ENCODE measurements around the gene GALNS. TPM values are rescaled to one million over a fixed set of nuclear protein-coding genes. Genes with fewer than 3 reads are reported as not detected.

The GALNS gene
- total and polyA plus RNA-seq, 2 of the 8 experiments (the other 6 are each of a cell fraction or from before 2014, with no cell fraction given) = 8.9 to 17.8 TPM

DNA sequence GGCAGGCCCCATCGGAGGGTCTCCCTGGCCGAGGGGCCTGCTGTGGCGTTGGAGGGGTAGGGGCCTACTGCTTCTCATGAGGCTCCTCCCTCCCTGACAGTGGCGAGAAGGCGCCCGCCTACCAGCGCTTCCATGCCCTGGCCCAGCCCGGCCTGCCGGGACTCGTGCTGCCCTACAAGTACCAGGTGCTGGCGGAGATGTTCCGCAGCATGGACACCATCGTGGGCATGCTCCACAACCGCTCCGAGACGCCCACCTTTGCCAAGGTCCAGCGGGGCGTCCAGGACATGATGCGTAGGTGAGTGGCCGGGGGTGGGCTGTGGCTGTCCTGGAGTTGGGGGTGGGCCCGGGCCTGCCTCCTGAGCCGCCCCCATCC, 51.4 kb downstream of the GALNS start:
- Histone ChIP-seq H3K18ac (ENCODE audit: extremely low read depth, low read length) (no peak overlapping the region), H3K4me3 (ENCODE audit: extremely low read depth in 1 of 4, insufficient read depth in 2 of 4, low read depth in 3 of 4, low read length in 4 of 4) (peak overlapping the region in 2 of 4 experiments; percentile 59 to 84; a peak in 3 of 8 replicates), H3K56ac (replicated peaks; ENCODE audit: insufficient read length, low read depth, low read length) (no peak overlapping the region), H3K23ac (ENCODE audit: insufficient read length) (no peak overlapping the region), H3K27ac (ENCODE audit: low read depth, low read length) (no peak overlapping the region), H3K79me2 (ENCODE audit: control insufficient read depth in 1 of 2, insufficient read depth in 2 of 2, low read length in 2 of 2) (peaks cover 0 to 22% of the 10 kb centered on the region in 2 experiments; a peak in 2 of 4 replicates), H3K14ac (ENCODE audit: insufficient read length) (no peak overlapping the region), H3K9me3 (ENCODE audit: insufficient read depth in 2 of 2, low read depth in 1 of 2, low read length in 1 of 2) (no peaks in the 10 kb centered on the region), H2AK5ac (ENCODE audit: low read depth, low read length) (no peak overlapping the region), H4K91ac (replicated peaks; ENCODE audit: insufficient read length, low read length) (no peak overlapping the region), H4K8ac (ENCODE audit: extremely low read depth, insufficient read depth, low read length) (peak overlapping the region; percentile 63), H4K5ac (ENCODE audit: insufficient read length, low read depth, low read length) (no peak overlapping the region), H3K36me3 (ENCODE audit: control insufficient read depth in 2 of 4, insufficient read depth in 4 of 4, low read length in 3 of 4) (peaks cover 36 to 59% (median 47%) of the 10 kb centered on the region in 4 experiments), H2BK12ac (ENCODE audit: low read depth, low read length) (no peak overlapping the region), H3K27me3 (replicated peaks in 1 of 4; ENCODE audit: control insufficient read depth in 3 of 4, extremely low read depth in 1 of 4, insufficient read depth in 3 of 4, low read length in 3 of 4) (no peaks in the 10 kb centered on the region), H4K20me1 (replicated peaks in 1 of 2; ENCODE audit: control insufficient read depth in 1 of 2, insufficient read depth in 2 of 2, low read length in 2 of 2) (peaks cover 30 to 44% of the 10 kb centered on the region in 2 experiments), H2BK120ac (replicated peaks; ENCODE audit: low read depth, low read length) (no peak overlapping the region), H2BK5ac (ENCODE audit: low read depth, low read length) (peak overlapping the region; percentile 60; the same call in 1 of the 2 replicates), H3K4ac (replicated peaks; ENCODE audit: insufficient read length, low read depth, low read length) (no peak overlapping the region), H2AFZ (ENCODE audit: low read length) (no peak overlapping the region), H2BK15ac (ENCODE audit: low read length) (no peak overlapping the region), H3K79me1 (ENCODE audit: low read depth, low read length) (peaks cover 15% of the 10 kb centered on the region), H3K23me2 (ENCODE audit: low read depth, low read length) (peaks cover 7% of the 10 kb centered on the region; the same call in 1 of the 2 replicates), H3K9ac (replicated peaks in 1 of 4; ENCODE audit: extremely low read depth in 1 of 4, low read depth in 3 of 4, low read length in 3 of 4) (no peak overlapping the region), H3K4me1 (replicated peaks in 1 of 4; ENCODE audit: control insufficient read depth in 3 of 4, insufficient read depth in 4 of 4, low read length in 3 of 4) (peaks cover 0 to 17% (median 12%) of the 10 kb centered on the region in 4 experiments; a peak in 5 of 7 replicates), H3K4me2 (ENCODE audit: insufficient read depth in 1 of 2, low read depth in 2 of 2, low read length in 2 of 2) (peak overlapping the region; percentile 87 to 95; a peak in 3 of 4 replicates), H2BK20ac (ENCODE audit: low read length) (no peak overlapping the region)
- ChIA-PET CTCF (ENCODE audit: partially characterized antibody) (interaction anchor here (0.9 to 2.3 kb wide), 4 partner anchors 10 to 68 kb away, joined by 3 to 8 read pairs (median 6); no protein-coding TSS in a partner anchor), POLR2A (ENCODE audit: partially characterized antibody) (interaction anchor here (1.1 to 2.9 kb wide), 11 partner anchors 14 to 114 kb away, joined by 3 to 14 read pairs (median 4); no protein-coding TSS in a partner anchor)
- FAIRE-seq (no peak), DNase-seq (ENCODE audit: low read depth in 1 of 2, low spot score in 2 of 2) (no peak)
- WGBS, 2 experiments (ENCODE audit: extremely low coverage in 1 of 2, insufficient coverage in 1 of 2, insufficient read length in 1 of 2, insufficient replicate concordance in 2 of 2, low coverage in 1 of 2, low lambda C conversion rate in 2 of 2, missing lambda C conversion rate in 1 of 2) = 94% methylated on average over 19 of the region's 22 CpGs; no CpG with 5 or more reads in 1 of the 2 experiments
- TF ChIP-seq GABPA (IDR thresholded peaks at IDR 0.05; ENCODE audit: borderline replicate concordance, insufficient read depth, low read length) = no peak
- no peak for TF ChIP-seq BCL11A (IDR thresholded peaks at IDR 0.05; ENCODE audit: low read depth in 2 of 2, low read length in 2 of 2)
- TF ChIP-seq GTF2F1 (IDR thresholded peaks at IDR 0.05; ENCODE audit: borderline replicate concordance, low read depth, low read length) = no peak
- TF ChIP-seq JUN (IDR thresholded peaks at IDR 0.05; ENCODE audit: low read depth, low read length) = no peak
- no peak for TF ChIP-seq BRCA1 (IDR thresholded peaks at IDR 0.05; ENCODE audit: low read depth, low read length)
- no peak for TF ChIP-seq POU5F1 (IDR thresholded peaks at IDR 0.05; ENCODE audit: low read depth, low read length)
- TF ChIP-seq, protein P1, sequence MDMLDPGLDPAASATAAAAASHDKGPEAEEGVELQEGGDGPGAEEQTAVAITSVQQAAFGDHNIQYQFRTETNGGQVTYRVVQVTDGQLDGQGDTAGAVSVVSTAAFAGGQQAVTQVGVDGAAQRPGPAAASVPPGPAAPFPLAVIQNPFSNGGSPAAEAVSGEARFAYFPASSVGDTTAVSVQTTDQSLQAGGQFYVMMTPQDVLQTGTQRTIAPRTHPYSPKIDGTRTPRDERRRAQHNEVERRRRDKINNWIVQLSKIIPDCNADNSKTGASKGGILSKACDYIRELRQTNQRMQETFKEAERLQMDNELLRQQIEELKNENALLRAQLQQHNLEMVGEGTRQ (IDR thresholded peaks at IDR 0.05; ENCODE audit: low read length) = no peak
